Stomach (tissue), 9 donors: ENCODE data around the gene NYAP2. TPM values are rescaled to one million over a fixed set of nuclear protein-coding genes. Genes with fewer than 3 reads are reported as not detected.

Source experiments
- DNase-seq, 2 donors: peaks; one replicate each; pipeline versions ENCODE4 v3.0.0 to v3.0.0-alpha.2; 2013 to 2019
- H3K27ac ChIP-seq, 5 donors: fragments of 200-600 bp in 4 of 5; sonication (generic) in 4 of 5; one replicate each; pipeline ENCODE4 v1.5.1; 2013 to 2019; ENCODE audit warnings: mild to moderate bottlenecking in 1 of 5, moderate library complexity in 1 of 5
- H3K27me3 ChIP-seq, 3 donors: fragments of 200-600 bp; sonication (generic); one replicate each; pipeline ENCODE4 v1.5.1; 2017 to 2019; ENCODE audit warnings: mixed run types in 1 of 3
- H3K36me3 ChIP-seq, 4 donors: fragments of 200-600 bp; sonication (generic); 1 replicate in 3 of 4; 2 replicates in 1 of 4; pipeline ENCODE4 v1.5.1; 2016 to 2019
- H3K4me1 ChIP-seq, 4 donors: fragments of 200-600 bp; sonication (generic); one replicate each; pipeline ENCODE4 v1.5.1; 2016 to 2019
- H3K4me3 ChIP-seq, 4 donors: fragments of 200-600 bp; sonication (generic) in 3 of 4; one replicate each; pipeline ENCODE4 v1.5.1; 2016 to 2019; ENCODE audit warnings: mild to moderate bottlenecking in 1 of 4
- H3K9me3 ChIP-seq, 4 donors: fragments of 200-600 bp; sonication (generic); one replicate each; pipeline ENCODE4 v1.5.1; 2016 to 2019
- EP300 ChIP-seq: sonication (generic); formaldehyde crosslinking; IDR thresholded peaks from one replicate; pipeline ENCODE4 v1.6.1; 2017; ENCODE audit warnings: antibody characterized with exemption
- POLR2A ChIP-seq, 4 donors: fragments of 450-650 bp; IDR thresholded peaks; one replicate each; pipeline ENCODE4 v1.6.1; 2016; ENCODE audit warnings: antibody characterized with exemption in 4 of 4, control low read depth in 2 of 4, mild to moderate bottlenecking in 1 of 4, moderate library complexity in 1 of 4
- POLR2AphosphoS5 ChIP-seq, 3 donors: sonication (generic); formaldehyde crosslinking; IDR thresholded peaks; one replicate each; pipeline ENCODE4 v1.6.1; 2016; ENCODE audit warnings: antibody characterized with exemption in 3 of 3
- WGBS, 5 donors: extraction: QIAGEN DNeasy Blood & Tissue Kit in 3 of 5; methylation state at CpG; one replicate each; pipeline versions ENCODE4 v1.1.5 to v1.1.7; 2013 to 2018; 5-methylcytosine and 5-hydroxymethylcytosine counted together
- intact Hi-C: fragments of 100-400 bp; cut with DNase I; formaldehyde crosslinking; loops from one replicate; pipeline ENCODE4 v1.15.1; 2023; ENCODE audit warnings: low total_unique reads
- polyA plus RNA-seq, 3 donors: library from polyadenylated mRNA; stranded (reverse); fragments of 200-250 nt; gene quantifications; one replicate each; pipeline ENCODE4 v1.2.3, GENCODE V29; 2013
- total RNA-seq, 5 donors: library from RNA; depleted of rRNA; stranded (reverse); fragments of >200 nt; gene quantifications; one replicate each; pipeline versions ENCODE4 v1.1.0 to v1.2.3, GENCODE V29; 2014 to 2016
- TF ChIP-seq, protein P1 (sequence below), 7 experiments: fragments of 450-650 bp in 4 of 7; fragments of 200-600 bp in 3 of 7; sonication (generic) in 3 of 7; IDR thresholded peaks; one replicate each; pipeline ENCODE4 v1.5.1; 2016 to 2019; ENCODE audit warnings: antibody characterized with exemption in 7 of 7, control low read depth in 2 of 7, mild to moderate bottlenecking in 1 of 7
- donor health status: healthy with polysubstance abuse.
- donor health status: Bipolar disorder and iron deficiency.
- donor health status: healthy.

Gene NYAP2
- total and polyA plus RNA-seq, 8 donors = under 0.01 to 0.18 (median 0.03) TPM; not detected in 5

DNA sequence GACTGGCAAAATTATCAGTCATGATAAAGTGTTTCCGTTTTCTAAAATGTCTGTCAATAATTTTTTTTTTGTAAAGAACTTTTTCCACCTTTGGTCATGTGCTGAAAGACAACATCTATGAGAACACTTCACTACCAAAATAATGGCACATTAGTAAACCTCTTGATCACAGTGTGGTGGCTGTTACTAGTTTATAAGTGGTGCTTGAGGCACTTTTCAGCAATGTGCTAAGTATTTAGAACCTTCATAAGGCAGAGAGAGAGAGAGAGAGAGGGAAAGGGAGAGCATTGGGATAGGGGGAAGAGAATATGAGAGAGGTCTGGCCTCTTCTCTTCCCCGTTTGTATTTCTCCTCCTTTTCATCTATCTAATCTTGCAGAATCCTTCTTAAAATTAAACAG lies 1.1 kb upstream of the NYAP2 start:
- 38 to 60% (median 58%) methylated on average over 2 of the region's 2 CpGs for WGBS, 5 donors
- TF ChIP-seq POLR2AphosphoS5 (IDR thresholded peaks at IDR 0.05) (no peak), EP300 (no peak), POLR2A (IDR thresholded peaks at IDR 0.05) (no peak)
- TF ChIP-seq, protein P1, sequence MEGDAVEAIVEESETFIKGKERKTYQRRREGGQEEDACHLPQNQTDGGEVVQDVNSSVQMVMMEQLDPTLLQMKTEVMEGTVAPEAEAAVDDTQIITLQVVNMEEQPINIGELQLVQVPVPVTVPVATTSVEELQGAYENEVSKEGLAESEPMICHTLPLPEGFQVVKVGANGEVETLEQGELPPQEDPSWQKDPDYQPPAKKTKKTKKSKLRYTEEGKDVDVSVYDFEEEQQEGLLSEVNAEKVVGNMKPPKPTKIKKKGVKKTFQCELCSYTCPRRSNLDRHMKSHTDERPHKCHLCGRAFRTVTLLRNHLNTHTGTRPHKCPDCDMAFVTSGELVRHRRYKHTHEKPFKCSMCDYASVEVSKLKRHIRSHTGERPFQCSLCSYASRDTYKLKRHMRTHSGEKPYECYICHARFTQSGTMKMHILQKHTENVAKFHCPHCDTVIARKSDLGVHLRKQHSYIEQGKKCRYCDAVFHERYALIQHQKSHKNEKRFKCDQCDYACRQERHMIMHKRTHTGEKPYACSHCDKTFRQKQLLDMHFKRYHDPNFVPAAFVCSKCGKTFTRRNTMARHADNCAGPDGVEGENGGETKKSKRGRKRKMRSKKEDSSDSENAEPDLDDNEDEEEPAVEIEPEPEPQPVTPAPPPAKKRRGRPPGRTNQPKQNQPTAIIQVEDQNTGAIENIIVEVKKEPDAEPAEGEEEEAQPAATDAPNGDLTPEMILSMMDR (IDR thresholded peaks at IDR 0.05) = no peak

DNA sequence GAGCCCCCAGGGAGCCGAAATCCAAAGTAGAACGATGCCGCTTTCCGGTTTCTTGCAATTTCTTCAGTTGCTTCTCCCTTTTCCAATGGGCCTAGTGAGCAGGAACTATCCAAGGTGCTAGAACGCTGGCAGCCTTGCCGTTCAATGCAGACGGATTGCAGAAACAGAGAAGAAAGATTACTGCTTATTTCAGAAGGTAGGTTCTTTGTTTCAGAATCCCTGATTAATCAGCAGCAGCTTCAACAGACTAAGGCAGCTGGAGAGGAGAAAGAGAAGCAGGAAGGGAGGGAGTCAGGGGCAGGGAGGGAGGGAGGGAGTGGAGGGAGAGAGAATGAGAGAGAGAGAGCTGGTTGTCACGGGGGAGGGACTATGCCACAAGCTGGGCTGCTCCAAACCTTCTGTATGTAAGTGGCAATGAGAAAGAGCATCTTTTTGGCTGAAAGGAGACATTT lies 576 bp downstream of the NYAP2 start:
- intact Hi-C loops = no loop called here
- Histone ChIP-seq H3K4me3 (no peak overlapping the region), H3K9me3 (no peaks in the 10 kb centered on the region), H3K4me1 (no peaks in the 10 kb centered on the region), H3K27ac (no peak overlapping the region), H3K27me3 (no peaks in the 10 kb centered on the region), H3K36me3 (no peaks in the 10 kb centered on the region)
- WGBS, 5 donors = 9 to 19% (median 16%) methylated on average over 8 of the region's 8 CpGs
- DNase-seq = peak in 1 of 2 donors; percentile 80
- TF ChIP-seq, protein P1 (IDR thresholded peaks at IDR 0.05) = no peak
- no peak for TF ChIP-seq POLR2AphosphoS5 (IDR thresholded peaks at IDR 0.05)
- TF ChIP-seq EP300 = no peak
- TF ChIP-seq POLR2A (IDR thresholded peaks at IDR 0.05) = no peak

More for the DNA sequence above, 1.1 kb upstream of the NYAP2 start:
- H3K27ac ChIP-seq = no peak overlapping the region
- no peak for DNase-seq
- intact Hi-C loops = no loop called here
- H3K4me3 ChIP-seq = no peak overlapping the region
- no peaks in the 10 kb centered on the region for H3K9me3 ChIP-seq
- H3K27me3 ChIP-seq = no peaks in the 10 kb centered on the region
- no peaks in the 10 kb centered on the region for H3K36me3 ChIP-seq
- H3K4me1 ChIP-seq = no peaks in the 10 kb centered on the region

DNA sequence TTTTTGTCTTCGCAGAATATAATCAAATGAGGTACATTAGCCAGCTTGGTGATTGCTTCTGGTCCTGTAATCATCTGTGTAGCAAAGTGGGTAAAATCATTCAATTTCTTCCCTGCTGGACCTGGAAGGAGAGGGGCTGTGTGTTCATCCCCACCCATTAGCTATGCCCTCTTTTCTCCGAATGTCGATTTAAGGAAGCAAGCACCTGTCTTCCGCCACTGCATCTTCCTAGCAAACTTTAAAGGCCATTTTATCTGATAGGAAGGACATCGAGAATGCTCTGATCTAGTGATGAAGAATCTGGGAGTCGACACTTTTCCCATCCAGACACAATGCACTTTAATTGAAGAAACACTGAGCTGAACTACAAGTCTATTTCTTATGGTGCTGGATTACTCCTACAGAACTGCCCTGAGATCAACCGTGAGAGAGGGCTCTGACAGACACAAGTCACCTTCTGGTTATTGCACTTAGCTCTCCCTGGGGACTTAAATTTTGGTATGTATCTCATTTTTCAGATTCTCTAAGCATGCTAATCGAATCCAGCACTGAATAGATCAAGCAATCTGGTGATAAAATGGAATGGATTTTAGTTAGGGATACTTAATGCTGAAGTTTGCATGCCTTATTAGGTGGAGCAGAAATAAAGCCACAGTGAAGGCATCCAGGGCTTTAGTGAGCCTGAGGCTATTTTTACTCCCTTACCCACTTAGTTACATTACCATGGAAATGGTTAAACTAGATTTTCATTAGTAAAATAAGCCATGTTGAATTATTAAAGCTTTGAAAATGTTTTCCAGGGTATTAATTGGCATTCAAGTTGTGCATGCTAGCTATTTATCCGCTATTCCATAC lies 1.3 kb downstream of the NYAP2 start:
- TF ChIP-seq POLR2AphosphoS5 (IDR thresholded peaks at IDR 0.05) (no peak), POLR2A (IDR thresholded peaks at IDR 0.05) (no peak), EP300 (no peak)
- TF ChIP-seq, protein P1 (IDR thresholded peaks at IDR 0.05) = no peak
- DNase-seq = no peak
- Histone ChIP-seq H3K27me3 (no peaks in the 10 kb centered on the region), H3K36me3 (no peaks in the 10 kb centered on the region), H3K9me3 (no peaks in the 10 kb centered on the region), H3K4me1 (no peaks in the 10 kb centered on the region), H3K4me3 (no peak overlapping the region), H3K27ac (no peak overlapping the region)
- WGBS, 5 donors = 72 to 78% (median 74%) methylated on average over 9 of the region's 9 CpGs
- intact Hi-C loops = no loop called here

DNA sequence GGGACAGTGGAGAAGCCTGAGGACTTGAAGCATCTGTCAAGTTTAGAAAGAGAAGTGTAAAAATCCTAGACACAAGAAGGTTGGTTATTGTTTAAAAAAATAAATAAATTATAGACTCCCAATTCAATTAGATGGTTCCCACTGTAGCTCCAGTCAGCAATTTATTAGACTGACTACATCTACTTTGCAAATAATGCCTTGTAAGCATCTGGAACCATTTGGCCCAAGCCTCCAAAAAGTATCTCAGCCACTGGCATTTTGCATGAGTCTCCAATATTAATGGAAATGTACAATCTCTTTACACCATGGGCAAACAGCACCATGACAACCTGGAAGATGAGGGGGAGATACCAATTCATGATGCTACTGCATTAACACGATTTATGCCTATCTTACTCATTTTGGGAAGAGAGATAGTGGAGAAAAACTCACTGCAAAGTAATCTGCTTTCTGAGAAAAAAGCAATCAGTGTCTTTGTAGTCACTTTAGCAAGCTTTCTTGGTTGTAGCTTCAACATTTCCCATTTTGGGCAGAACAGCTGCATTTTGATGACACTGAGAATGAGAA lies 2.8 kb downstream of the NYAP2 start:
- DNase-seq = no peak
- Histone ChIP-seq H3K27ac (no peak overlapping the region), H3K27me3 (no peaks in the 10 kb centered on the region), H3K4me1 (no peaks in the 10 kb centered on the region), H3K4me3 (no peak overlapping the region), H3K9me3 (no peaks in the 10 kb centered on the region), H3K36me3 (no peaks in the 10 kb centered on the region)
- WGBS, 5 donors = 13 to 44% (median 24%) methylated on average over 1 of the region's 1 CpG
- intact Hi-C loops = no loop called here
- TF ChIP-seq EP300 (no peak), POLR2A (IDR thresholded peaks at IDR 0.05) (no peak), POLR2AphosphoS5 (IDR thresholded peaks at IDR 0.05) (no peak)
- TF ChIP-seq, protein P1 (IDR thresholded peaks at IDR 0.05) = no peak
